Hematopoietic multipotent progenitor cell treated with erythropoietin and hydrocortisone succinate and interleukin-3 and kit ligand, for 8 days (in vitro differentiated cells): ENCODE results near the gene PRX.
A peak's percentile ranks its signal among the peaks of the same experiment; 100 is the strongest.
"Not testable (repeated sequence)": the region's sequence is repeated elsewhere in the genome, so short reads cannot be mapped to it uniquely, and the experiment has no call there.

Source experiments
- DNase-seq: peaks from one replicate; pipeline ENCODE4 v3.0.0-alpha.2; 2015

PRX gene, protein sequence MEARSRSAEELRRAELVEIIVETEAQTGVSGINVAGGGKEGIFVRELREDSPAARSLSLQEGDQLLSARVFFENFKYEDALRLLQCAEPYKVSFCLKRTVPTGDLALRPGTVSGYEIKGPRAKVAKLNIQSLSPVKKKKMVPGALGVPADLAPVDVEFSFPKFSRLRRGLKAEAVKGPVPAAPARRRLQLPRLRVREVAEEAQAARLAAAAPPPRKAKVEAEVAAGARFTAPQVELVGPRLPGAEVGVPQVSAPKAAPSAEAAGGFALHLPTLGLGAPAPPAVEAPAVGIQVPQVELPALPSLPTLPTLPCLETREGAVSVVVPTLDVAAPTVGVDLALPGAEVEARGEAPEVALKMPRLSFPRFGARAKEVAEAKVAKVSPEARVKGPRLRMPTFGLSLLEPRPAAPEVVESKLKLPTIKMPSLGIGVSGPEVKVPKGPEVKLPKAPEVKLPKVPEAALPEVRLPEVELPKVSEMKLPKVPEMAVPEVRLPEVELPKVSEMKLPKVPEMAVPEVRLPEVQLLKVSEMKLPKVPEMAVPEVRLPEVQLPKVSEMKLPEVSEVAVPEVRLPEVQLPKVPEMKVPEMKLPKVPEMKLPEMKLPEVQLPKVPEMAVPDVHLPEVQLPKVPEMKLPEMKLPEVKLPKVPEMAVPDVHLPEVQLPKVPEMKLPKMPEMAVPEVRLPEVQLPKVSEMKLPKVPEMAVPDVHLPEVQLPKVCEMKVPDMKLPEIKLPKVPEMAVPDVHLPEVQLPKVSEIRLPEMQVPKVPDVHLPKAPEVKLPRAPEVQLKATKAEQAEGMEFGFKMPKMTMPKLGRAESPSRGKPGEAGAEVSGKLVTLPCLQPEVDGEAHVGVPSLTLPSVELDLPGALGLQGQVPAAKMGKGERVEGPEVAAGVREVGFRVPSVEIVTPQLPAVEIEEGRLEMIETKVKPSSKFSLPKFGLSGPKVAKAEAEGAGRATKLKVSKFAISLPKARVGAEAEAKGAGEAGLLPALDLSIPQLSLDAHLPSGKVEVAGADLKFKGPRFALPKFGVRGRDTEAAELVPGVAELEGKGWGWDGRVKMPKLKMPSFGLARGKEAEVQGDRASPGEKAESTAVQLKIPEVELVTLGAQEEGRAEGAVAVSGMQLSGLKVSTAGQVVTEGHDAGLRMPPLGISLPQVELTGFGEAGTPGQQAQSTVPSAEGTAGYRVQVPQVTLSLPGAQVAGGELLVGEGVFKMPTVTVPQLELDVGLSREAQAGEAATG (N-terminal part only)

DNA sequence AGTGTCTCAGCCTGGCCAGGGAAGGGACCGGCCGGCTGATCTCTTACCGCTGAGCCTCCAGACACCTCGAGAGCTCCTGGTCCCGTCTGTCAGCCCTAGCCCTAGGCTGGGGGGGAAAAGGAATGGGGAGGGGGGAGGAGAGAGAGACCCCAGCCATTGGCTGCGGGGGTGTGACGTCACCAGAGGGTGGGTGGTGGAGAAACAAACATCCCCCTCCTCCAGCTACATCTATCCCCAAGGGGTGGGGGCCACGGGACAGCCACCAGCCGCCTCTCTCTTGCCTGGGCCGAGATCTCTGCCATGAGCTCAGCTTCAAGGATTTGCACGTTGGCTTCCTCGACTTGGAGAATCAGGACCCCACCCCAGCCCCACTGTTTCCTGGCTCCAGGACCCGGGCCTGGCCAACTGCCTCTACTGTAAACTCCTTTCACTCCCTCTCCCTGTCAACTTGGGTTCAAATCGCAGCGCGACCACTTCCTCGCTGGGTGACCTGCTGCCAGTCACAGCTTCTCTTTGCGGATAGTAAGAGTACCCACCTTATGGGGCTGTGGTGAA, at the start of gene PRX:
Gene PRX, minus strand, starts transcription at position 88 of the 555 bp plus-strand sequence. CDS start 5,446 bp downstream, outside the sequence.
- no peak for DNase-seq

DNA sequence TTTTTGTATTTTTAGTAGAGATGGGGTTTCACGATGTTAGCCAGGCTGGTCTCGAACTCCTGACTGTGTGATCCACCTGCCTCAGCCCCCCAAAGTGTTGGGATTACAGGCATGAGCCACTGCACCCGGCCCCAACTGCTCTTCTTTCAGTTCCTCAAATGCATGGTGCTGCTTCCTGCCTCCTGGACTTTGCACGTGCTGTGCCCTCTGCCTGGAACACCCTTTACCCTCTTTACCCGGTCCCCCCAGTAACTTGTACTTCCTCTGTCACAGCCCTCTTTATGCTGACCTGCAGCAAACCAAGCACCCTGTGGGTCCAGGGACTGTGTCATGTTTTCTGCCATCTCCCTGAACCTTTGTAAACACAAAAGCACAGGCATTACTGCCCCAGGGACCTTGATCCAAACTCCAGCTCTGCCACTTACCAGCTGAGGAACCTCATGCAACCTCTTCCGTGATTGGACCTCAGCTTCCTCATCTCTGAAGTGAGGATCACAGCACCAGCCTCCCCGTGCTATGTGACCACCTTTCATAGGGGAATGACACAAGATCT, 48.6 kb upstream of the PRX start:
- DNase-seq, result no peak

DNA sequence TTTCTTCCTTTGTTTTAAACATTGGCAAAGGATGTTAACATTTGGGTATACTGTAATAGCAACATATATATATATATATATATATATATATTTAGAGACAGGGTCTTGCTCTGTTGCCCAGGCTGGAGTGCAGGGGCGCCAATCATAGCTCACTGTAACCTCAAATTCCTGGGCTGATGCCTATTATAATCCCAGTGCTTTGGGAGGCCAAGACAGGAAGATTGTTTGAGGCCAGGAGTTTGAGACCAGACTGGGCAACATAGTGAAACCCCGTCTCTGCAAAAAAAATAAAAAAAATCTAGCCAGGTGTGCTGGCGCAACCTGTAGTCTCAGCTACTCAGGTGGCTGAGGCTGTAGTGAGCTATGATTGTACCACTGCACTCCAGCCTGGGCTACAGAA, 47.0 kb upstream of the PRX start:
- DNase-seq, result no peak

DNA sequence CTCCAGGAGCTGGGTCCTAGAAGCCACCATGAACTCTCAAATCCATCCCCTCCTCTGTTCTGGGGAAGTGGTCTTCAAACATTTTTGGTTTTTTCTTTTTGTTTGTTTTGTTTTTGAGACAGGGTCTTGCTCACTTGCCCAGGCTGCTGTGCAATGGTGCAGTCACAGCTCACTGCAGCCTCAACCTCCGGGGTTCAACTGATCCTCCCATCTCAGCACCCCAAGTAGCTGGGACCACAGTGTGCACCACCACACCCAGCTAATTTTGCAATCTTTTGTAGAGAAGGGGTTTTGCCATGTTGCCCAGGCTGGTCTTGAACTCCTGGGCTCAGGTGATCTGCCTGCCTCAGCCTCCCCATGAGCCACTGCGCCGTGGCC, 45.4 kb upstream of the PRX start:
- DNase-seq, result no peak

DNA sequence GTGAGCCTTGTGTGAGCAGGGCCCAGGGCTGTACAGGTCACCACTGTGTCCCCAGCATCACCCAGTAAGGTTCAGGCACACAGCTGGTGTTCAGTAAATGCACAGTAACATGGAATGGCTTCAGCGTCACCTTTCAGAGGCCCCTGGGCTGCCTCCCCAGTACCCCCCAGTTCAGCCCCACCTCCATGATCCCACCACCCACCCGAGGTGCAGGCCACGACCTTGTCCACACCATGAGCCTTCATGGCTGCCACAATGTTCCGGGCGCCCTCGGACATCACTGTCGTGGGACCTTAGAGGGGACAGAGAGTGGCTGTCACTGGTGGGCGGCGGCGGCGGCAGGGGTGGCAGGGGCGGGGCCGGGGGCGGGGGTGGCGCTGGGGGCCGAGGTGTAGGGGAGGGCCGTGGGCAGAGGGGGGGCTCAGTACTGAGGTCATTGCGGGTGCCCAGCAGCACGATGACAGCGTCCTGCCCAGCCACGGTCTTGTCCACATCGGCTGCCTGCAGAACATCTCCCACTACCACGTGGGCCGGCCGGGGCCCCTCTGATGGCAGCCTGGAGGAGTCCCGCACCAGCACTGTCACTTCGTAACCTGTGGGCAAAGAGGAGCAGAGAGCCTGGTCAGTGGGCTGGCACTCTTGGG, 44.9 kb upstream of the PRX start:
- no peak for DNase-seq

DNA sequence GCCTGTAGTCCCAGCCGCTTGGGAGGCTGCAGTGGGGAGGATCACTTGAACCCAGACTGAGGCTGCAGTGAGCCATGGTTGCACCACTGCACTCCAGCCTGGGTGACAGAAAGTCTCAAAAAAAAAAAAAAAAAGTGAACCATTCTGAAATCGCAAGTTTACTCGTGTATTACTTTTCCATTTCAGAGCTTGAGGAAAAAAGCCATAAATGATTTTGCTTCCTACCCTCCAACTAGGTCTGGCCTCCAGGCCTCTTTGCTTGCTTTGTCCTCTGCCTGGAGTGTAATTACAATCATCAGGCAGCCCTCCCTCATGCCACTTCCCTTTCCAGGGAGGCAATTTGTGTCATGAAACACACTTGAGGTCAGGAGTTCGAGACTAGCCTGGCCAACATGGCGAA, 43.9 kb upstream of the PRX start:
- no peak for DNase-seq

DNA sequence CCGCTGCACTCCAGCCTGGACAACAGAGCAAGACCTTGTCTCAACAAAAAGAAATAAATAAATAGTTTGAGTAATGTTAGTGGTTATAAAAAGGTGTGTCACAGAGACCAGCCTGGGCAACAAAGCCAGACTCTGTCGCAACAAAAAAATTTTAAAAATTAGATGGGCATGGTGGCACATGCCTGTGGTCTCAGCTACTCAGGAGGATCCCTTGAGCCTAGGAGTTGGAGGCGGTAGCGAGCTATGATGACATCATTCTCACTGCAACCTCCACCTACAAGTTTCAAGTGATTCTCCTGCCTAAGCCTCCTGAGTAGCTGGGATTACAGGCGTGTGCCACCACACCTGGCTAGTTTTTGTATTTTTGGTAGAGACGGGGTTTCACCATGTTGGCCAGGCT, 40.8 kb upstream of the PRX start:
- DNase-seq, result not testable (repeated sequence)

DNA sequence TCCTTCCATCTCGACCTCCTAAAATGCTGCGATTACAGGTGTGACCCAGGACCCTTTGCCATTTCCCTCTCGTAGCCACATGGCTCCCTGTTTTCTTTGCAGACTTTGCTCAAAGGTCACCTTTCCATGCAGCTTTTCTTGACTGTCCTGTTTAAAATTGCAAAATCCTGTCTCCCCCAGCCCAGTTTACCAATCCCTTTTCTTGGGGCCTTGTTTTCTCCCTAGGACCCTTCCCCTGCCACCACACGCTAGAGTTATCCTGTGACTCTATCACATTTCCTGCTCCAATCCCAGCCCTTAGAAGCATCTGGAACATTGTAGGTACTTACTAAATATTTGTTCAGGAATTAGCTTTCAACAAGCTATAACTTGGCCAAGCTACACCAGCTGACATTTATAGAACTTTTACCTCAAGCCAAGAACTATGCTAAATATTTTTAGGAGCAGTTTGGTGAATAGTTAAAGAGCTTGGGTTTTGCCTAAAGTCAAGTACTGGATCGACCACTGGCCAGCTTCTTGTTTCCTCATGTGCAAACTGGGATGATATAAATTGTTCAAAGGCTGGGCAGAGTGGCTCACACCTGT, 40.1 kb upstream of the PRX start:
- no peak for DNase-seq

DNA sequence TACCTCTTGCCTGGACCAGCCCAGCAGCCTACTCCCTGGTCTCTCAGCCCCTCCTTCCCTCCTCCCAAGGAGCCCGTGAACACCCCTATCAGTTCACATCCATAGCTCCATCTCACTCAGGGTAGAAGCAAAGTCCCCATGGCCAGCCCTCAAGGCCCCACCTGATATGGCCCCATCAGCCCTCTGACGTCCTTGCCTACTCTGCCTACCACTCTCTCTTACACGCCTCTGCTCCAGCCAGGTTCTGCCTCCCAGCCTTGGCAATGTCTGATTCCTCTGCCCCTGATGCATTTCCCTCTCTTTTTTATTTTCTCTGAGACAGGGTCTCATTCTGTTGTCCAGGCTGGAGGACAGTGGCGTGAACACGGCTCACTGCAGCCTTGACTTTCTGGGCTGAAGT, 38.8 kb upstream of the PRX start:
- DNase-seq, result no peak

DNA sequence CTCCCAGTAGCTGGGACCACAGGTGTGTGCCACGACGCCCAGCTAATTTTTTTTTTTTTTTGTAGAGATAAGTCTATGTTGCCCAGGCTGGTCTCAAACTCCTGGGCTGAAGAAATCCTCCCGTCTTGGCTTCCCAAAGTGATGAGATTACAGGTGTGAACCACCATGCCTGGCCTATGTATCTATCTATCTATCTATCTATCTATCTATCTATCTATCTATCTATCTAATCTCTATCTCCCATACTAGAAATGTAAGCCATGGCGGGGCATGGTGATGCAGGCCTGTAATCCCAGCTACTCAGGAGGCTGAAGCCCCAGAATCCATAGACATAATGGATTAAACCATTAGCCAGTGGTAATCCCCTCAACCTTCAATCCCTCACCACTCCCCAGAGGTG, 37.5 kb upstream of the PRX start:
- no peak for DNase-seq

DNA sequence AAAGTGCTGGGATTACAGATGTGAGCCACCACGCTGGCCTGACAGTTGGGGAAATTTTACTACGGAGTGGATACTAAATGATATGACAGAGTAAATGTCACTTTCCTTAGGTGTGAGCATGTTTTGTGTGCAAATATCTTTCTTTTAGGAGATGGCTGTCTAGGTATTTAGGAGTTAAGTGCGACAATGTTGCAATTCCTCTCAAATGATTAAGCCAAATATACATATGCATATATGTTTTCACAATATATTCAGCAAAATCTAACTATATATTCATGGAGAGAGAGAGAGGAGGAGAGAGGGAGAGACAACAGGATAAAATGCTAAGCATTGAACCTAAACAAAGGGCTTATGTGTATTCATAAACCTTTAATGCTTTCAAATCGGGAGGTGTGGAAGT, 36.3 kb upstream of the PRX start:
- no peak for DNase-seq

DNA sequence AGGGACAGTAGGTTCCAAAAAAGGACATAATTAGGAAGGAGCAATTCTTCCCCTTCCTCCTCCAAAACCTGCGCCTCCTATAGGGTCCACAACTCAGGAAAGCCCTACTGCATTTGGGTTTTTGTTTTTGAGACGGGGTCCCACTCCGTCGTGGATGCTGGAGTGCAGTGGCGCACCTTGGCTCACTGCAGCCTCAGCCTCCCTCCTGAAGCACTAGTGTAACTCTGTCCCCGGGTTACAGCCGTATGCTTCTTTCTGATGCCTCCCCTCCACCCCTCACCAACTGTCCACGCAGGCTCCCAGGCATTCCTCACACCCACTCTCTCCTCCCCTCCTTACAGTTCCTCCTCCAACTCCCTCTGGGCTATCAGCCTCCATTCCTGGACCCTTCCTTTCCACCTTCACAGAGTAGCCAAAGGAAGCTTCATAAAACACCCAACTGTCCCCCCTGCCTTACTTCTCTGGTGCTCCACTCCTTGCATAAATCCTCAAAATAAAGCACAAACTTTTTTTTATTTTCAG, 33.1 kb upstream of the PRX start:
- no peak for DNase-seq

DNA sequence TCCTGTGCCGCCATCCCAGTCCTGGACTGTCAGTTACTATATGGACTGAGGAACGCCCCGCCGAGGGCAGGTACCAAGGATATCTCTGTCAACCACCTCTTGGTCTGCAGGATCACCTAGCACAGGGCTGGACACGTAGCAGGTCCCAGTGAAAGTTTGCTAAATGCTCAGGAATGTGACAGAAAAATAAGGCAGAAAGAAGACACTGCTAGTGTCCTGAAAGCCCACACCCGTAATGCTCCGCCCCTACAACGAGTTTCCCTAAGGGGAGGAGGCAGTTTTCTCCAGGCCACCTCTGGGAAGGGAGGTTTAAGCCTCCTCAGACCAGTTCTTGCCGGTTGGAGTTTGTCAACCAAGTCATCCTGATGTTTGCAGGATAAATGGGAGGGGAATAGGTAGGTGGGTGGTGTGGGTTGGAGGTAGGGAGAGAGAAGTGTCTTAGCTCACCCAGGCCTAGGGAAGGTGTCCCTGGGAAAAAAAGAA, 32.6 kb upstream of the PRX start:
- DNase-seq, result peak; percentile 56

DNA sequence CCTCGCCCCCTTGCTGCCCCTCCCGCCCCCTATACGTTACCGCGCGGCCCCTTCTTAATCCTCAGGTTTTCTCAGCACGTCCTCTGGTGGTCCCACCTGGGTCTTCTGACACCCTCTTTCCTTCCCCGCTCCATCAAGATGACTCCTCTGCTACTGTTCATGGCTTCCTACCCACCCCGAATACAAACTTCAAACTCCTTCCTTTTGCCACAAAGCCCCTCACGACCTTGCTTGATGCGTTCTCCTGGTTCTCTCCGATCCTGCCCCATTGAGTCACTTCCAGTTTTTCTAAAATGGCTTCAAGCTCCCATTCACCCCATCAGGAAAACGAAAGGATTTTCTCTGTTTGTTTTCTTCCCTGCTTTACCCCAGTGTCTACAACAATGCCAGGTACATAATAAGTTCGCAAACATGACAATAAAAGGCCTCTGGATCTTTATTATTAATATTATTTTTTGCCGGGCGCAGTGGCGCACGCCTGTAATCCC, 31.7 kb upstream of the PRX start:
- DNase-seq, result no peak

DNA sequence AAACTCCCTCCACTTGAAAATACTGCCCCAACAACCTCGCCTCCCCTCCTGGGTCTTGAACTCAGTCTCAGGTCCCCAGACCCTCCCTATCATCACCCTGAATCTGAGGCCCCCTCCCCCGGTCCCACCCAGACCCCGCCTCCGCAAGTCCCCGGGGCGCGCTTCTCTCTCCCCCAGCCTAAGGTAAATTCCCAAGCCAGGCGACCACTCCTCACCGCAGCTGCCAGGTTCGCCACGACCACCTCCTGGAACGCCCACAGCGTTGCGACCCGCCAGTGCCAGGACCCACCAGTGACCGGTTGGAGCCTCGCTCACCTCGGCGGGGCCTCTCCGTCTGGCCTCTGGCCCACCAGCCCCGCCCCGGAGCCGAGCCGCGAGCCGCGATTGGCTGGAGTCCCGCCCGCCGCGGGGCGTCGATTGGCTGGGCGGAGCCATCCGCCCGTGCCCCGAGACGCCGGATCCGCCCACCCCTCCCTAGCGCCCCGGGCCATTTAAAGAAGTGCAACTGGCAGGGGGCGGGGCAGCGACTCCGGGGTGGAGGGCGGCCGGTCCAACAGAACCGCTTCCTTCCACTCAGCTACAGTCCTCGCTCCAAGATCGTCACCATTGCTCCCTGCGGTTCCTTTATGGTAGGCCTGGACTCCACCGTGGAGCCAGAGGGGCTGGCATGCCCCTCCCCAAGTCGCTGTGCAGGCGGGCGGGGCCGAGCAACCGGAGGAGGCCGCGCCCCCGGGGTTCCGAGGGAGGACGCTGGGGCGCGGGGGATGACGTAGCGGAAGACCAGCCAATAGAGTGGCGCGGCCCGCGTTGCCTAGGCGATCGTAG, 31.0 kb upstream of the PRX start, which contains the start of gene SERTAD3:
Gene SERTAD3, minus strand, starts transcription at position 336 of the 825 bp plus-strand sequence. CDS start 2,255 bp downstream, outside the sequence.
- peak; percentile 93 for DNase-seq

DNA sequence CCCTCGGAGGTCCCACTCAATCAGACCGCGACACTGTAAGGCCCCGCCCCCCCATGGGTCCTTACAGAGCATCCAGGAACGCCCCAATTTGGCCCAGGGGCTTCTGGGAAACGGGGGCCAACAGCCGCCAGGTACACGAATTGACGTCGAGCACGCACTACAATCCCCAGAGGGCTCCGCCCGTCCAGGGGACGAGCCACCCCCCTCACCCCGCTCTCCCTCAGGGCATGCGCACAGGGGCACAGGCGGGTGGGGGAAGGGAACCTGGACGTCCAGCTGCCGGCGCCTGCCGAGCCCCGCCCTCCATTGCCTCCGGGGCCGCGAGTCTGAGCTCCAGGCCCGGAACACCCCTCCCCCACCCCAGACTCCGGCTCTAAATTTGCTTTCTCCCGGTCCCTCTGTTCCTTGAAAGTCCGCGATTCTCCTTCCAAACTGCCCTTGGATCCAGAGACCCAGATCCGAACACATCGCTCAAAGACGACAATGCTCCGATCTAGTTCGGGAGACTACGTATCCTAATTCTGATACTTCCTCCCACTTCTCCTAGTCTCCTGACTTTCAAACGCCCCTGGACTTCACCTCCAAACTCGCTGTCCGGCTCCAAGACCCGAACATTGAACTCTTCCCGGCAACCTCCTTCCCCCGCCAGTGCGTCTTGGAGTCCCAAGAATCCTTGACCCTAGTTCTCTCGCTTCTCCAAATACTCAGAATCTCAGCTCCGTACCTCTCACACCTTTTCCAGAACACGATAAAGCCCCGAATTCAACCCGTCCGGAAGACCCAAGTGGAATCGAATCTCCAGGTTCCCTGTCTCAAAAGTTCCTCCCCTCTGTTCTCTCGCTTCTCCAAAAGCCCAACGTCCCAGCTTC, 30.2 kb upstream of the PRX start:
- peak; percentile 100 for DNase-seq

DNA sequence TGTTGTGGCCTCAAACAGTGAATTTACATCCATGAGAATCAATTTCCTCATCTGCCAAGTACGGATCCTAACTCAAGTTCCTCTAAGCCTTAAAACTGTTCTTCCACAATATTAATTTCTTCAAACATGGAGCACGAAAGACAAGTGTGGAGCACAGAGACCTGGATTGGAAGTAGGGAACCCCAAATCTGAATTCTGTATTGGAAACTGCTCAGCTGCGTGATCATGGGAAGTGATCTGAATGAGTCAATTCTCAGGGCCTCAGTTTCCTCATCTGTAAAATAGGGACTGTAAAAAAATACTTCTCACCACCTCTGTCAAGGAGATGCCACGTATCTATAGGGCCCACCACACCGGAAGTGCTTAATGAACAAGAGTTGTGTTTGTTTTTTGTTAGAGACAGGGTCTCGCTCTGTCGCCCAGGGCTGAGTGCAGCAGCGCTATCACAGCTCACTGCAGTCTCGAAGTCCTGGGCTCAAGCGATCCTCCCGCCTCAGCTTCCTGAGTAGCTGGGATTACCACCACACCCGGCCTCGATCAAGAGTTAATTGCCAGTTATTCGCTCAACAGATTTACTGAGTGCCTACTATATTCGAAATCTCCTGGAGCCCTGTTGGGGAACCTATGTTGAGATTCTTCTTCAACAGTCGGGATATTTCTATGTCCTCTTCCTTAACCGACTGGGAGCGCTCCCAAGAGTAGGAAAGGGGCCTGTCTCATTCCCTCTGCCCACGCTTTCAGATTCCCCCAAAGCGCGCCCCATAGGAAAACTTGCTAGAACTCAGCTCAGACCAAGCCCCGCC, 29.4 kb upstream of the PRX start:
- DNase-seq, result no peak

DNA sequence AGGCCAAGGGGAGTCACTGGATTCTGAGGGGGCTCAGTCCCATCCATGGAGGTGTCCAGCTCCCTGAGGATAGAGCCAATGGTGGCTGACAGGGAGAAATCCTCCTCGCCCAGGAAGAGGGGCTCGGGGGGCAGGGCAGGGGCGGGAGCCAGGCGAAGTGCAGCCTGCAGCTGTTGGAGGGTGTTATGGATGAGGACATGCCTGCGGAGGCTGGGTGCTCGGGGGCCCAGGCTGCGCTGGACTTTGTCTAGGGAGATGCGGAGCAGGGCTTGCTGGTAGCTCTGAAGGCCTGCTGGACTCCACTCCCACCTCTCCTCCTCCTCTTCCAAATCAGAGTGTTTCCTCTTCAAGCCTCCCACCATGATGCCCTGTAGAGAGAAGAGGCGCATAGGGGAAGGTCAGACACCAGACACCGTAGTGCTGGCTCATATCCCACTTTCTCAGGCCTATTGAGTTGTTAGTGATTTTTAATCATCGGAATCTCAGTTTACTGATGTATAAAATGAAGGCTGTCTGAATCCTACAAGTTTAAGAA, 28.6 kb upstream of the PRX start:
- no peak for DNase-seq
